Measurements from ENCODE around the gene AOC3. TPM values are rescaled to one million over a fixed set of nuclear protein-coding genes. Genes with fewer than 3 reads are reported as not detected.

Gene AOC3
- total and polyA plus RNA-seq, 2 of the 13 experiments (the other 11 are each of a cell fraction or from before 2014, with no cell fraction given), result 8.7 to 51.7 TPM

- 0 out of 2 replicates have a peak, but pooled peaks have one; percentile 60 for TF ChIP-seq ZNF280D (CRISPR knock-in tag; IDR thresholded peaks at IDR 0.05)
- no peak for TF ChIP-seq SNAPC2 (CRISPR knock-in tag; IDR thresholded peaks at IDR 0.05)
- no peak for TF ChIP-seq LBX2 (CRISPR knock-in tag; IDR thresholded peaks at IDR 0.05; ENCODE audit: borderline replicate concordance)
- TF ChIP-seq RAD21 (CRISPR knock-in tag; IDR thresholded peaks at IDR 0.05), result no peak
- TF ChIP-seq ZSCAN9 (CRISPR knock-in tag; IDR thresholded peaks at IDR 0.05; ENCODE audit: borderline replicate concordance), result no peak
- no peak for TF ChIP-seq THAP7 (CRISPR knock-in tag; IDR thresholded peaks at IDR 0.05)
- TF ChIP-seq ZMYM2 (CRISPR knock-in tag; IDR thresholded peaks at IDR 0.05), result no peak
- no peak for TF ChIP-seq BRD4 (CRISPR knock-in tag; IDR thresholded peaks at IDR 0.05)
- no peak for TF ChIP-seq ATF7-NPFF (CRISPR knock-in tag; IDR thresholded peaks at IDR 0.05; ENCODE audit: low read depth)
- TF ChIP-seq BRCA1 (CRISPR knock-in tag; IDR thresholded peaks at IDR 0.05), result no peak
- TF ChIP-seq BCLAF1 (IDR thresholded peaks at IDR 0.05), result no peak
- no peak for TF ChIP-seq SALL2 (CRISPR knock-in tag; IDR thresholded peaks at IDR 0.05)
- TF ChIP-seq ZNF225 (CRISPR knock-in tag; IDR thresholded peaks at IDR 0.05), result no peak
- 0 out of 2 replicates have a peak, but pooled peaks have one; percentile 50 for TF ChIP-seq ZNF441 (CRISPR knock-in tag; IDR thresholded peaks at IDR 0.05; ENCODE audit: borderline replicate concordance)
- TF ChIP-seq MIER3 (CRISPR knock-in tag; IDR thresholded peaks at IDR 0.05; ENCODE audit: borderline replicate concordance), result peak; percentile 18; the same call in 1 of the 2 replicates
- TF ChIP-seq CENPT (CRISPR knock-in tag; IDR thresholded peaks at IDR 0.05; ENCODE audit: low read depth), result no peak
- no peak for TF ChIP-seq CCDC6 (CRISPR knock-in tag; IDR thresholded peaks at IDR 0.05)
- peak; percentile 48; the same call in 1 of the 2 replicates for TF ChIP-seq ZNF205 (CRISPR knock-in tag; IDR thresholded peaks at IDR 0.05)
- TF ChIP-seq ZC3H13 (CRISPR knock-in tag; IDR thresholded peaks at IDR 0.05), result no peak
- peak; percentile 76 for TF ChIP-seq PITX1 (CRISPR knock-in tag; IDR thresholded peaks at IDR 0.05)
- TF ChIP-seq NFE2L1 (CRISPR knock-in tag; IDR thresholded peaks at IDR 0.05; ENCODE audit: borderline replicate concordance), result no peak
- no peak for TF ChIP-seq POLR2AphosphoS2 (IDR thresholded peaks at IDR 0.05; ENCODE audit: low read depth, low read length)
Observed at GRCh38 chr17:42803074-42803883, 47.7 kb upstream of the AOC3 start (continued).

Data from HepG2 (cell line).